Measurements from ENCODE around the gene EML6. TPM values are rescaled to one million over a fixed set of nuclear protein-coding genes. Genes with fewer than 3 reads are reported as not detected.
A peak's percentile ranks its signal among the peaks of the same experiment; 100 is the strongest.

Gene EML6
- total RNA-seq, 1 experiment from 2014 or later, result 15.7 TPM

- H3K4me2 ChIP-seq (ENCODE audit: low read length), result no peak overlapping the region
- intact Hi-C loops (cut with micrococcal nuclease), result no loop called here
- H3K9me3 ChIP-seq (ENCODE audit: low read length), result no peaks in the 10 kb centered on the region
- peaks cover 49% of the 10 kb centered on the region for H3K4me1 ChIP-seq (ENCODE audit: insufficient read depth, low read length)
- H3F3A ChIP-seq (ENCODE audit: low read length, unreplicated experiment), result no peaks in the 10 kb centered on the region
- H2AFZ ChIP-seq (ENCODE audit: low read length), result no peak overlapping the region
- no peak overlapping the region for H3K4me3 ChIP-seq (ENCODE audit: low read length)
- no TSS peak for BruUV-seq (replicated peaks)
- H3K27me3 ChIP-seq (ENCODE audit: low read length), result no peaks in the 10 kb centered on the region
- ChIA-PET POLR2A (ENCODE audit: unreplicated experiment) (no interaction called here), CTCF (interaction anchor here (1.4 kb wide), 1 partner anchor 56 kb away, joined by 4 read pairs; no protein-coding TSS in a partner anchor)
- DNase-seq, result no peak
- ATAC-seq, result no peak
- H3K9me2 ChIP-seq (replicated peaks; ENCODE audit: low read length), result no peaks in the 10 kb centered on the region
- no peak for TF ChIP-seq EZH2phosphoT487 (IDR thresholded peaks at IDR 0.05; ENCODE audit: borderline replicate concordance, low read length)
- no peaks in the 10 kb centered on the region for H3K36me3 ChIP-seq (ENCODE audit: low read depth, low read length)
- H3K27ac ChIP-seq (ENCODE audit: low read length), result peak overlapping the region; percentile 36
- H3K79me2 ChIP-seq (ENCODE audit: low read length), result no peaks in the 10 kb centered on the region
- H3K9ac ChIP-seq (ENCODE audit: low read length), result no peak overlapping the region
- no peaks in the 10 kb centered on the region for H4K20me1 ChIP-seq (ENCODE audit: low read length)
Measured at GRCh38 chr2:54955358-54956110, 232.1 kb downstream of the EML6 start.

GRCh38 chr2:54956111-54956627 lies 232.7 kb downstream of the EML6 start:
- no peaks in the 10 kb centered on the region for H3K36me3 ChIP-seq (ENCODE audit: low read depth, low read length)
- no peaks in the 10 kb centered on the region for H3K9me2 ChIP-seq (replicated peaks; ENCODE audit: low read length)
- H3F3A ChIP-seq (ENCODE audit: low read length, unreplicated experiment), result no peaks in the 10 kb centered on the region
- no peaks in the 10 kb centered on the region for H4K20me1 ChIP-seq (ENCODE audit: low read length)
- peaks cover 49% of the 10 kb centered on the region for H3K4me1 ChIP-seq (ENCODE audit: insufficient read depth, low read length)
- no peak overlapping the region for H3K4me3 ChIP-seq (ENCODE audit: low read length)
- no peaks in the 10 kb centered on the region for H3K79me2 ChIP-seq (ENCODE audit: low read length)
- ChIA-PET POLR2A (ENCODE audit: unreplicated experiment) (no interaction called here), CTCF (interaction anchor here (1.4 kb wide), 1 partner anchor 56 kb away, joined by 4 read pairs; no protein-coding TSS in a partner anchor)
- BruUV-seq (replicated peaks), result no TSS peak
- H3K9ac ChIP-seq (ENCODE audit: low read length), result no peak overlapping the region
- intact Hi-C loops (cut with micrococcal nuclease), result no loop called here
- peak overlapping the region; percentile 37 for H3K27ac ChIP-seq (ENCODE audit: low read length)
- H3K9me3 ChIP-seq (ENCODE audit: low read length), result no peaks in the 10 kb centered on the region
- ATAC-seq (no peak), DNase-seq (peak; percentile 20)
- no peak for TF ChIP-seq EZH2 (IDR thresholded peaks at IDR 0.05; ENCODE audit: low read length, unreplicated experiment)
- no peak for TF ChIP-seq EZH2phosphoT487 (IDR thresholded peaks at IDR 0.05; ENCODE audit: borderline replicate concordance, low read length)
- no peak for TF ChIP-seq CTCF (conservative IDR thresholded peaks at IDR 0.05; ENCODE audit: low read depth, low read length)
- H3K4me2 ChIP-seq (ENCODE audit: low read length), result no peak overlapping the region
- no peaks in the 10 kb centered on the region for H3K27me3 ChIP-seq (ENCODE audit: low read length)
- no peak overlapping the region for H2AFZ ChIP-seq (ENCODE audit: low read length)

- Histone ChIP-seq H4K20me1 (ENCODE audit: low read length) (no peaks in the 10 kb centered on the region), H3K9me3 (ENCODE audit: low read length) (no peaks in the 10 kb centered on the region), H3K27ac (ENCODE audit: low read length) (no peak overlapping the region), H3K9me2 (replicated peaks; ENCODE audit: low read length) (no peaks in the 10 kb centered on the region), H3K27me3 (ENCODE audit: low read length) (no peaks in the 10 kb centered on the region), H2AFZ (ENCODE audit: low read length) (no peak overlapping the region), H3K79me2 (ENCODE audit: low read length) (no peaks in the 10 kb centered on the region), H3K9ac (ENCODE audit: low read length) (no peak overlapping the region), H3K4me1 (ENCODE audit: insufficient read depth, low read length) (peaks cover 37% of the 10 kb centered on the region), H3F3A (ENCODE audit: low read length, unreplicated experiment) (no peaks in the 10 kb centered on the region), H3K4me3 (ENCODE audit: low read length) (no peak overlapping the region), H3K4me2 (ENCODE audit: low read length) (no peak overlapping the region), H3K36me3 (ENCODE audit: low read depth, low read length) (no peaks in the 10 kb centered on the region)
- ChIA-PET CTCF (interaction anchor here (0.7 kb wide), 1 partner anchor 851 kb away, joined by 7 read pairs; no protein-coding TSS in a partner anchor), POLR2A (ENCODE audit: unreplicated experiment) (interaction anchor here (0.6 kb wide), 1 partner anchor 26 kb away, joined by 8 read pairs; no protein-coding TSS in a partner anchor)
- no peak for ATAC-seq
- TF ChIP-seq EZH2 (IDR thresholded peaks at IDR 0.05; ENCODE audit: low read length, unreplicated experiment) (no peak), EZH2phosphoT487 (IDR thresholded peaks at IDR 0.05; ENCODE audit: borderline replicate concordance, low read length) (no peak), CTCF (conservative IDR thresholded peaks at IDR 0.05; ENCODE audit: low read depth, low read length) (no peak)
- DNase-seq, result no peak
- BruUV-seq (replicated peaks), result no TSS peak
- intact Hi-C loops (cut with micrococcal nuclease), result no loop called here
Measured at GRCh38 chr2:54957321-54957999, 234.0 kb downstream of the EML6 start.
